ENCODE measurements around the gene KIAA1549.
A peak's percentile ranks its signal among the peaks of the same experiment; 100 is the strongest.
"Not testable (repeated sequence)": the region's sequence is repeated elsewhere in the genome, so short reads cannot be mapped to it uniquely, and the experiment has no call there.

Gene KIAA1549

GRCh38 chr7:138981332-138982203, at the start of gene KIAA1549:
Gene KIAA1549 (minus strand): TSS chr7:138981389. CDS start chr7:138981269, 120 bp downstream.
- DNase-seq: peak; percentile 59

GRCh38 chr7:139029353-139029752, 48.2 kb upstream of the KIAA1549 start:
- no peak for DNase-seq

GRCh38 chr7:139026551-139026950, 45.4 kb upstream of the KIAA1549 start:
- no peak for DNase-seq

DNA sequence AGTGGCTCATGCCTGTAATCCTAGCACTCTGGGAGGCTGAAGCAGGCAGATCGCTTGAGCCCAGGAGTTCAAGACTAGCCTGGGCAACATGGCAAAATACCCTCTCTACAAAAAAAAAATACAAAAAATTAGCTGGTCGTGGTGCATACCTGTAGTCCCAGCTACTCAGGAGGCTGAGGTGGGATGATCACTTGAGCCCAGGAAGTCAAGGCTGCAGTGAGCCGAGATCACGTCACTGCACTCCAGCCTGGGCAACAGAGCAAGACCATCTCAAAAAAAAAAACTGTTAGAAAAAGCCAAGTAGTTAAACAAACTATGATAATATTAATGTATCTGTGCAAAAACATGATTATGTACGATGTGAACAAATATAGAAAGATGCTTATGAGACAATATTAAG, 44.7 kb upstream of the KIAA1549 start:
- DNase-seq: not testable (repeated sequence)

- DNase-seq: no peak
Observed at GRCh38 chr7:139023076-139023475, 41.9 kb upstream of the KIAA1549 start.

GRCh38 chr7:139022286-139022685, 41.1 kb upstream of the KIAA1549 start:
- no peak for DNase-seq

GRCh38 chr7:139018910-139019309, 37.7 kb upstream of the KIAA1549 start:
- no peak for DNase-seq

GRCh38 chr7:139016931-139017511, 35.8 kb upstream of the KIAA1549 start:
- peak; percentile 39 for DNase-seq

DNA sequence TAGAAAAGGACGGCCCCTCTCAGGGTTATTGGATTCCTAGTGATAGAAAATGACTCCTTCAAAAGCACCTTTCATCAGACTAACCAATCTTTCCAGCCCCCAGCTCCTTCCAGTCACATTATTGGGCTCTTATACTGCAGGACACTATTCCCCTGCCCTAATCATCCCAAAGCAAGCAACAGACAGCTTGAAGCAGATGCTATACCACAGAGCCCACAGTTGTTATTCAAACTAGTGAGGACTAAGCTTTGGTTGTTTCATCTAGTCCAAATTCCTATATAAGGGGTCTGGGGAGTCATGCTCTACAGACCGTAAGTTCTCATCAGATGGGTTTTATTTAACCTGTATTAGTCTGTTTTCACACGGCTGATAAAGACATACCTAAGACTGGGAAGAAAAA, 30.2 kb upstream of the KIAA1549 start:
- no peak for DNase-seq

DNA sequence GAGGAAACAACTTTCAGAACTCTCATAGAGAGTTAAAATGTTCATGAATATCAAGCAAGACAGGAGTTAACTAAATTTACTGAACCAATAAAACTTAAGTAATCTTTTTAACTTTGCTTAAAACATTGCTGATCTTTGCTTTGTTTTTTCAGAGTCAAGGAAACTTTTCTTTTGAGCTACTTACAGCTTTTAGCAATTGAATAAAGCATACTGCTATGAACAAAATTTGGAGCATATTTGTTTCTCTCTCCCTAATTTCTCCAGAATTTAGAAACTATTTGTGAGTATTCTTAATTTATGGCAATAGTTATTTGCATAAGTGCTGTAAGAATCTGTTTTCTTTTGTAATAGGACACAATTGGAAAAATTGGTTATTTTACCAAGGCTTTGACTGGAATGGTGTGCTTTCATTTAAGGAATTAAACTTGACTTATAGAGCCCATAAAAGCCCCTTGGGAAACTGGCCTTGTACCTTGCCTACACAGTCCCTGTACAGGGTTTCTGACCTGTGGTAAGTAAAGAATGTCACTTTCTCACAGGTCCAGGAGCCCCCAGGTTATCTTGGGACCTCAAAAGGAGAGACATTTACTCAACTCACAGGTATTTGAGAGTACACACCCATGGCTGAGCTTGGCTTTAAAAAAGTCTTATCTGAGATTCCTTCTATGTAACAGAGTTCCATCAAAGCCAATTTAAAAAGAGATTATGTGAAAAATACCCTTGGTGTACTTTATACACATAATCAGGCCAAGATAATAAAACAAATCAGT, 23.3 kb upstream of the KIAA1549 start:
- DNase-seq: no peak

GRCh38 chr7:138999414-138999813, 18.2 kb upstream of the KIAA1549 start:
- no peak for DNase-seq

DNA sequence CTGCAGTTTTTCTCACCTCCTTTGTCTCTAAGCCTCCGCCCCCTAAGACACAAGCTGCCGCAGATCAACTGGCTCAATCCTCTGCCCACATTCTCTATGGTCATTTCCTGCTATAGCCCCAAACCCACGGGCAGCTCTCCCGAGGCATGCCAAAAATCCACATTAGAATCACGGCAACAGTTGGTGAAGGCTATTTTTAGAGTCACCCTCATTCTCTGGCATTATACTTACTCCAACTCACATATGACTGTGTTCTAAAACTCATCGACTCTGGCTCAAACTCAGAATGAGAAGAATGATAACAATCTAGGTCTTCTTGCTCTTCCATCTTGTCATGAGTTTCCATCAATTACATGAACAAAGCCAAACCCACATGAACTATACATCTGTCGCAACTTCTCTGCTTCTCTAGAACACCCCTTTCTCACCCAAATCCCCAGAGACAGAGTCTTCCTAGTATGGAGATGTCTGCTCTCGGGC, 10.9 kb upstream of the KIAA1549 start:
- no peak for DNase-seq

DNA sequence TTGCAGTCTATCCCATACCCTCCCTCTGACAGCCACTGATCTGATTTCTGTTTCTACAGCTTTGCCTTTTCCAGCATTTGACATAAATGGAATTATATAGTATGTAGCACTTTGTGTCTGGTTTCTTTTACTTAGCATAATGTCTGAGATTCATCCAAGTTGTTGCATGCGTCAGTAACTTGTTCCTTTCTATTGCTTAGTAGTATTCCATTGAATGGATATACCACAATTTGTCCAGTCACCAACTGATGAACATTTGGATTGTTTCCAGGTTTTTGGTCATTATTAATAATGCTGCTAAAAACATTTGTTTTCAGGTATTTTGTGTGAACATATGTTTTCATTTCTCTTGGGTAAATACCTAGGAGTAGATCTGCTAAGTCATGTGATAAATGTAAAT, 6.5 kb upstream of the KIAA1549 start:
- DNase-seq: no peak

GRCh38 chr7:138982204-138982623, 1.0 kb upstream of the KIAA1549 start:
- no peak for DNase-seq

GRCh38 chr7:138980563-138981291, 462 bp downstream of the KIAA1549 start:
- DNase-seq: peak; percentile 35

- no peak for DNase-seq
Observed at GRCh38 chr7:138979988-138980562, 1.1 kb downstream of the KIAA1549 start.

DNA sequence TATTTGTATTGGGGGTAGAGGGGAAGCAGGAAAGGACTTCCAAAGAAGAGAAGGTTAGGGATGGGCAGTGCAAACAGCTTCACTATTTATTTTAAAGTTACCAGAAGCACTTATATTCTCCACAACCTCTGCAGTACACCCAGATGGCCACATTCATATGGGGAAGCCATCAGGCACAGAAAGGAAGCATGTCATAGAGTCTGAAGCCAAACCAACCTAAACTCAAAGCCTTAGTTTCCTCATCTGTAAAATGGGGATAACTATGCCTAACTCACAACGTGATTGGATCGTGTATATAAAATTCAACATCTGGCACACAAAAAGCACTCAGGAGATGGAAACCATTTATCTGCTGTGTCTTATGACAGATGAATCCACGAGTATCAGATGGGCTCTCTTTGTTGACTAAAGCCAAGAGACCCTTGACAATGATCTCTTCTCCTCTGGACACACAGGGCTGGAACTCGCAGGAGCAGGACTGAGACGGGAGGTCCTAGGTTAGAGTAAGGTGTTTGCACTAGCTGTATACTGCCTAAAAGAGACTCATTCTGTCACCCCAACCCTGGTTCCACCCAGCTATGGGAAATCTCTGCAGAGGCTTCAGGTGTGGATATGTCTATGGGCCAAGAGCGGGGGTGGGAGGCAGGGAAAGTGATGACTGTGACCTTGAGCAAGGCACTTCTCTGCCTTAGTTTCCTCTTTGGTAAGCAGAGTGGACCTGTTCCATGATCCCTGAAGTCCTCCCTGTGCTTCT, 1.8 kb downstream of the KIAA1549 start:
- DNase-seq: no peak

DNA sequence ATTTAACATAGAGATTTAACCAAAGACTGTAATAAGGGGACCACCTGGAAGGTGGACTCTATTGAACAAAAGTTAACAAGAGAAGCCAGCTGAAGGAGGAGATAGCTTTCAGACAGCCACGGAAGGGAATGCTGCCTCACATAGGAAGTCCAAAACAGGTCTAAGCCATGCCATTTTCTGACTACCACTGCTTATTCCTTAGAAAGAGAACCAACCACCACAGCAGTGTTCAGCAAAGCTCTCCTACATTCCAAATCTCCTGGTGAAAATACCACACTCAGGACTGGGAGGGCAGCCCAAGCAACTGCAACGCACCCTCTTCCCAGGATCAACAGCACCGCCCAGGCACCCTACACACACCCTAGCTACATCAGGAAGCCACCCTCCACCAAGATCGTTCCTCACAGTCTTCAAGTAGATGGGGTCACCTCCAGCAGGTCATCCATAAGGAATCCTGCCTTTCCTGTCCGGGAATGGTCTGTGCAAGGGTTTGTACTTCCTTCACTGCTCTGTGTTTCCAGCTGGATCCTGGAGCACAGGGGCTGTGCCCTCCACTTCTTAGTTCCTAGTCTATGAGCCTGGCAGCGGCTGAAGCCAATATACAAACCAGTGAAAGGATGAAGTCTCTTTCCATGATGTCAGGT, 2.5 kb downstream of the KIAA1549 start:
- DNase-seq: no peak

- DNase-seq: not testable (repeated sequence)
Observed at GRCh38 chr7:138976161-138976560, 5.0 kb downstream of the KIAA1549 start.

DNA sequence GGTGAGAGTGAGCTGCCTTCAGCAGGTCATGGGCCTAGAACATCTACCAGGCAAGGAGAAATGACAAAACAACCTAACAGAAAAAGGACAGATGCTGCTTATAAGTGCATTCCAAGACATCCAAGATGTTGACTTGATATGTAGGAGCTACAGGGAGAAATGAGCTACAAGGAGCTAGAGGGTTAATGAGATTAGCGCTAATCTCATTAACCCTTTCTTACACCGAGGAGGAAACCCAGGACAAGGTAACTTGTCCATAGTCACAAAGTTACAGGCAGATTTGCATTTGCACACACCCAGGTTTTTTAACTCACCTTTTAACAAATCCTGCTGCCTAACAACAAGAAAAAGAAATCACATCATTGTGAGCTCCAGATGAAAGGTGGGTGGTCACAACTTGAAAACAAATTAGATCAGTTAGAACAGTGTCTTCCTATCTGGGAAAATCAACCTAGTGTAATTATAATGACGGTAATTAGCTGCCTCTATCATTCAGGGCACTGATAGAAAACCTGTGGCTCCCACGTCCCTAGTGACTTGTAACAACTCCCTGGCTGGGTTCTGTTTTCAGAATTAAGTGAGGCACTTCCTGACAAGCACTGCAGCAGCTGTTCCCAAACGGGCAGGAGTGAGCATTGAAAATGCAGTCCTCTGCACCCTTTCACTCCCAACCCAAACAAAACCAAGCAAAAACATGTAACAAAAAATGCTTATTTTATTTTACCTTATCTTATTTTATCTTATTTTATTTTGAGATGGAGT, 5.7 kb downstream of the KIAA1549 start:
- DNase-seq: no peak

All from activated CD4-positive, CD25-positive, alpha-beta regulatory T cell treated with anti-CD3 and anti-CD28 coated beads, Interleukin-2, amount 50 U/mL, for 72 hours (primary cell).